DMS114 treated with DMSO at 0.1 percent for 48 hours (cell line): ENCODE data around the gene UBR3.

Experiments
- DNase-seq: peaks from one replicate; lab custom pipeline; 2025; ENCODE audit not compliant: unreplicated experiment; lab: John Stamatoyannopoulos, UW

Gene UBR3

DNA sequence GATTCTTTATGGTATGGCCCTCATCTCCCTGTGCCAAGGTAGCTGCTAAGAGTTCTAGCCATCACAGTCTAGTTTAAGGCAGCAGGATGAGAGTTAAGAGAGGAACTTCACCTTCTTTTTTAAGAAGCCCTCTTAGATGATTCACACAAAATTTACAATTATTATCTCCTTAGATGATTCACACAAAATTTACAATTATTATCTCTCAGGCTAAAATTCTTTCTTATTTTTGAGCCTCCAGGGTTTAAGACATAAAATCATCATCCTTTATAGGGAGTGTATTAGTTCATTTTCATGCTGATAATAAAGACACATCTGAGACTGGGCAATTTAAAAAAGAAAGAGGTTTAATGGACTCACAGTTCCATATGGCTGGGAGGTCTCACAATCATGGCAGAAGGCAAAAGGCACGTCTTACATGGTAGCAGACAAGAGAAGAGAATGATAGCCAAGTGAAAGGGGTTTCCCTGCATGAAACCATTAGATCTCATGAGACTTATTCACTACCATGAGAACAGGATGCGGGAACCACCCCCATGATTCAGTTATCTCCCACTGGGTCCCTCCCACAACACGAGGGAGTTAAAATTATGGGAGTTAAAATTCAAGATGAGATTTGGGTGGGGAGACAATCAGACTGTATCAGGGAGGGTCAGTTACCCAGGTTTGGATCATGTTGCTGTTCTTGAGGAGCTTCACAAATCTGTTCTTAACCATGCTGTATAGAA, 217.7 kb downstream of the UBR3 start:
- no peak for DNase-seq

DNA sequence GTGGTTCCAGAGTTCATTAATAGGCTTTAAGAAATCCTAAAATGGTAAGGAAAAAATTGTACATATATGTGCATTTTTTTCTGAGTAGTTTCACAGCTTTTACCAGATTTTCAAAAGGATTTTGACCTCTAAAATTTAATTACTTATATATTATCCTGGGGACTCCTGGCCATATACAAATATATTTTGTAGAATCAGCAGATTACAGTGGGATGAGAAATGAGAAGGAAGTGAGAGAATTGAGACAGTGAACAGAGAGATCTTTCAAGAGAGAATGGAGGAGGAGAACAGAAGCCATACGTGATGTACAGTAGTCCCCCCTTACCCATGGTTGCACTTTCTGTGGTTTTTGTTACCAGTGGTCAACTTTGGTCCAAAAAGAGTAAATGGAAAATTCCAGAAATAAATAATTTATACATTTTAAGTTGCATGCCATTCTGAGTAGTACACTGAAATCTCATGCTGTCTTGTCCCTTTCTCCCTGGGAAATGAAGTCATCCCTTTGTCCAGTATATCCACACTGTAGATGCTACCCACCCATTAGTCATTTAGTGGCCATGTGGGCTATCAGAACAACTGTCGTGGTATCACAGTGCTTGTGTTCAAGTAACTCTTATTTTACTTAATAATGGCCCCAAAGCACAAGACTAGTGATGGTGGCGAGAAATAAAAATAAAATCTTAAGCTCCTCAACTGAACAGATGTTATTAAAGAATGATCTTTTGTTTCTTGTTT, 220.2 kb downstream of the UBR3 start:
- DNase-seq = no peak

DNA sequence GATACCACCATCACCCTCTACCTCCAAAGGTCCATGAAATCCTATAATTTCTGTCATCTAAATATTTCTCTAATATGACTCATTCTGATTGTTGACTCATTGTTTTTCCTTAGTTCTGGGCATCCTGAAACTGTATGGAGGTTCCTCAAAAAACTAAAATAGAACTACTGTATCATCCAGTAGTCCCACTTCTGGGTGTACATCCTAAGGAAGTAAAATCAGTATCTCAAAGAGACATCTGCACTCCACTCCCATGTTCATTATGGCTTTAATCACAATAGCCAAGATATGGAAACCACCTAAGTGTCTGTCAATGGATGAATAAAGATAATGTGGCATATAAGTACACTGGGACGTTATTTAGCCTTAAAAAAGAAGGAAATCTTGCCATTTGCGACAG, 224.9 kb downstream of the UBR3 start:
- no peak for DNase-seq

DNA sequence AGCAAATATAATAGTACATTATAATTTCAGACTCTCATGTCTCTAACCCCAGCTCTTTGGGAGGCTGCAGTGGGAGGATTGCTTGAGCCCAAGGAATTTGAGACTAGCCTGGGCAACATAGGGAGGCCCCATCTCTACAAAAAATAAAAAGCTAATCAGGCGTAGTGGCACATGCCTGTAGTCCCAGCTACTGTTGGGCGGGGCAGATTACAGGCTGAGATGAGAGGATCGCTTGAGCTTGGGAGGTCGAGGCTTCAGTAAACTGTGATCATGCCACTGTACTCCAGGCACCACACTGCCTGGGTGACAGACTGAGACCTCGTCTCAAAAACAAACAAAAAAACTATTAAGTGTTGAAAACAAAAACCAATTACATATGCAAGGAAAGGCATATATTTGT, 227.7 kb downstream of the UBR3 start:
- no peak for DNase-seq

DNA sequence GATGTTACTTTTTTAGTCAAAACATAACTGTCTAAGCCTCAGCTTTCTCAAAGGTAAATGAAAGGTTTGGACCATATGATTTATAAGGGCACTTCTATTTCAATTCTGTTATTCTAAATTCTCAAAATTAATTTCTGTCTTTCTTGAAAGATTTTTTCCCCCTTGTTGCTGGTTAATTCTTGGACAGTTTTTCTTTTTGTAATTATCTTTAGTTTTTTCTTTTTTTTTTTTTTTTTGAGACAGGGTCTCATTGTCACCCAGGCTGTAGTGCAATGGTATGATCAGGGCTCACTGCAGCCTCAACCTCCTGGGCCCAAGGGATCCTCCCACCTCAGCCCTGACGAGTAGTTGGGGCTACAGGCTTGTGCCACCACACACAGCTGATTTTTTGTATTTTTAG, 229.6 kb downstream of the UBR3 start:
- DNase-seq = no peak

DNA sequence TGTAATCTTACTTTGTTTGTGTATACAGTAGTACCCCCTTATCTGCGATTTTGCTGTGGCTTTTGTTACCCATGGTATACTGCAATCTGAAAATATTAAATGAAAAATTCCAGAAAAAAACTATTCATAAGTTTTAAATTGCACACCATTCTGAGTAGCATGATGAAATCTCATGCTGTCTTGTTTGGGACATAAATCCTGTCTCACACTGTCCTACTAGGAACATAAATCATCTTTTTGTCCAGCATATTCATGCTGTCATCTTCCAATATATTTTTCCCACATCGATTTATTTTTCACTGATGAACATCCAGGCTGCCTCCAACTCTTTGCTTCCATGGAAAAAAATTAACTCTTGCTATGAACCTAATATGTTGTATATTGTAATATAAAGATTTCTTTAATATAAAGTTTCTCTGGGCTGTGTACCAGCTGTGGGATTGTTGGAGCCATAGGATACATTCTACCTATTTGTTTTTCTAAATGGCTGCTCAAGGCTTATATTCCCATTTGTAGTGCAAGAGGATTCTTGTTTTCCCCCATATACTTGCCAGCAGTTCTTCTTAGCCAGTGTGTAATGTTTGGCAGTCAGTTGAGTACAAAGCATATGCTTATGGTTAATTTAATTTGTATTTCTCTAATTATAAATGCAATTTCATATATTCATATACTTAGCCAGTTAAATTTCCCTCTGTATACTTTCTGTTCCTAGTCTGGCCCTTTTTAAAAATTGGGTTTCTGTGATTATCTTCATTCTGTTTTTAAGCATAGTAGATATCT, 236.4 kb downstream of the UBR3 start:
- no peak for DNase-seq

DNA sequence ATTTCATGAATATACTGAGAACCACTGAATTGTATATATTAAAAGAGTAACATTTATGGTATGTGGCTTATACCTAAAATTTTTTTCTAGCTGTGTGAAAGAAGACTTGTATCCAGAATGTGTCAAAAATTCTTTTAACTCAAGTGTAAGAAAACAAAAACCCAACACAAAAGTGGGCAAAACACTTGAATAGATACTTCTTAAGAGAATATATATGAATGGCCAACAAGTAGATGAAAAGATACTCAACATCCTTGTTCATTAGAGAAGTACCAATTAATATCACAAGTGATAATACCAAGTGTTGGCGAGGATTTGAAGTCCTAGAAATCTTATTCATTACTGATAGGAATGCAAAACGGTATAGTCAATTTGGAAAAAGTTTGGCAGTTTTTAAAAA, 243.5 kb downstream of the UBR3 start:
- DNase-seq = no peak

DNA sequence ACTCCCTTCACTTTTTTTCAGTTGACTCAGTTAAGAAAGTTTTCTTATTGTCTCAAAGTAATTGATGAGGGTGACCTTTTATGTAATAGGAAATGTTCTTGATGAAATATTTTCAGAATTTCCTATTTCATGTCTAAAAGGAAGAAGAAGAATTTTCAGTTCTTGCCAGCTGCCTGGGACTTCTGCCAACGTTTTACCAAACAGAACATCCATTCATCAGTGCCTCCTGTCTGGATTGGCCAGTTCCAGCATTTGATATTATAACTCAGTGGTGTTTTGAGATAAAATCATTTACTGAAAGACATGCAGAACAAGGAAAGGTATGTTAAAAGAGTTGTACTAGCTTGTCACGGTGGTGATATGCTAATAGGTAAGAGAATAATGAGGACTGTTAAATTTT, 246.0 kb downstream of the UBR3 start:
- DNase-seq = no peak

DNA sequence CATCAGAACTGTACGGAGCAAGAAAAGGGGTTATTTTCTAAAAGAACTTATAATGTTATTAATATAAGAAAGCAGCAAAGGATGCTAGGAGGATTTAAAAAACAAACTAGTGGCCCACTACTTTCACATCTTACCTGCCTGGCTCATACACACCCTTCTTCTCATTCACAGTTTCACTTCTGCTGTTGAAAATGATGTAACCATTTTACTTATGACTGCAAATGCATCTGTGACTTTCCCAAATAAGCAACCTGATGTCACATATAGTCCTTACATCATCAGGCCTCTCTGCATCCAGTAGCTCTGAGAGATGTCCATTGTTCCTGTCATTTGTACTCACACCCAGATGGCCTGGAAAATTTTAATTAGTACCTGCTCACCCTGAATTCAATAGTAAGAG, 248.9 kb downstream of the UBR3 start:
- no peak for DNase-seq

DNA sequence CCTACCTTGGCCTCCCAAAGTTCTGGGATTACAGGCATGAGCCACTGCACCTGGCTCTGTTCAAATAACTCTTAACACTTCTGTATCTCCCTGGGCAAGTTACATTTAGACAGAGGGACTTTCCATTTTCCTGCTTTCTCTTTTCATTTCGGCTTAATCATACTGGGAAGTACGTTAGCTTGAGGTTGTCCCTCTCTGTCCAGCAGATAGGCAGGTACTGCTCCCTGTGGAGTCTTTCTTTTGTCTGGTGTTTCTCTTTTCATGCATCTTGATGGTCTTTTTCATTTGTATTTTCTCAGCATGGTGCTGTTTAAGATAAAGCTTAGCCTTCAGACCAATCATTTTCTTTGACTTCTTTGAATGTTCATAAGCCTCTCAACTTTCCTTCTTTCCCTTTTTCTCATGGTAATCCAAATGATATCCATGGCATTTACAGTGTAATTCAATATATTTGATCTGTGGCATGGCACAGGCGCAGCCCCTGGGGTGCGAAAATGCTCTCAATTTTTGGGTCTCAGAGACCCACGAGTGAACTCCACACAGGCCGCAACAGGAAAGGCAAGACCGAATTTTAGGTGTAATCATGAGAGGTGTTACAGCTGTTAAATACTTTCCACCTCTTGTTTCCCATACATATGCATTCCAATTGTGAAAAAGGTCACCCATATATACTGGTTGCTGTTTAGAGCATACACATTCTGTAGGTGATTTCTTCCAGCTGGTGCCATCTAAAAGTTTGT, 250.7 kb downstream of the UBR3 start:
- no peak for DNase-seq

DNA sequence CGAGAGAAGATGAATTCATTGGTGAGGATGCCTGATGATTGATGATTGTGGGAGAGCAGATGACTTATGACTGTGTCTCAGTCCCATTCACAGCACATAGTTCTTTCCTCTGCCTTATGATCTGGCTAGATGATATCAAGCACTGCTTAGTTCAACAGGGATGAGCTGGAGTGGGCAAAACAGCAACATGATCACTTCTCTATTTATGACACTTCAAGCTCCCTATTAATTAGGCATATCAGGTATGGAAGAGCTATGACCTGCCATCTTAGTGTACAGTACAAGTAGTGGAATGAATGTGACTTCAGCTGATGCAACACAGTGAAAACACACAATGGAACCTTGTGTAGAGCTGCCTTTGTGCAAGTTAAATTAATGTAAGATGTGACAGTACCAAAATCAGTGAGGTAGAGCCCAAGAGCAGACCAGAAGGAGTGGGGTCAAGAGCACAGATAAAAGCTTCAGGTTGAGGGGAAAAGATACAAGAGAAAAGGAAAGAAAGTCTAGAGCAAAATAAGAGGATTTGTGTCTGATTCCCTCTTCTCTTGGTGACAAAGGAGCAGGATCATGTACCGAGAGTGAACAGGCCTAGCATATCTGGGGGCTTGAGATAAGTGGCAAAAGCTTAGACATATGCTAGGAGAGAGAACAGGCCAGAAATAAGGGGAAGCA, 257.7 kb downstream of the UBR3 start:
- no peak for DNase-seq

DNA sequence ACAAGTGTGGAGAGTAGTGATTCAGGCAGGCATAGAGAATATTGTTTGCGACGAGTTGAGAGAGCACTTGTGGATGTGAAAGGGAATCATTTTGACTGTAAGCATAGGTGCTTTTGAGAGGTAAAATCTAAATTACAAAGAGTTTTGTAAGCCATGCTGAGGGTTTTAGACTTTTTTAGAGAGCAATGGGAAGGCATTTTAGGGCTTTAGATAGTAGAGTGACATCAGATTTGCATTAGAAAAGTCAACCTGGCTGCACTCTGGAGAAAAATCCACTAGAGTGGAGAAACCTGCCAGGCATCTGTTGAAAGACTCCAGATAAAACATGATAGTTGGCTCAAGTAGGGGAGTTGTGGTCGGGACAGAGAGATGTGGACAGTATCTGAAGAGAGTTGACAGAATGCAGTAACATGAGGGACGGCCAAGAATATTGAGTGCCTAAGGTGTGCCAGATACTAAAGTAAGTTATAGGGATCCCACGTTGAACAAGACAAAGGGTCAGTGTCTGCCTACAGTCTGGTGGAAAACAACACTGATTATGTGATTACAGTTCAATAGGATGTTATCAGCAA, 258.9 kb downstream of the UBR3 start:
- DNase-seq = no peak

DNA sequence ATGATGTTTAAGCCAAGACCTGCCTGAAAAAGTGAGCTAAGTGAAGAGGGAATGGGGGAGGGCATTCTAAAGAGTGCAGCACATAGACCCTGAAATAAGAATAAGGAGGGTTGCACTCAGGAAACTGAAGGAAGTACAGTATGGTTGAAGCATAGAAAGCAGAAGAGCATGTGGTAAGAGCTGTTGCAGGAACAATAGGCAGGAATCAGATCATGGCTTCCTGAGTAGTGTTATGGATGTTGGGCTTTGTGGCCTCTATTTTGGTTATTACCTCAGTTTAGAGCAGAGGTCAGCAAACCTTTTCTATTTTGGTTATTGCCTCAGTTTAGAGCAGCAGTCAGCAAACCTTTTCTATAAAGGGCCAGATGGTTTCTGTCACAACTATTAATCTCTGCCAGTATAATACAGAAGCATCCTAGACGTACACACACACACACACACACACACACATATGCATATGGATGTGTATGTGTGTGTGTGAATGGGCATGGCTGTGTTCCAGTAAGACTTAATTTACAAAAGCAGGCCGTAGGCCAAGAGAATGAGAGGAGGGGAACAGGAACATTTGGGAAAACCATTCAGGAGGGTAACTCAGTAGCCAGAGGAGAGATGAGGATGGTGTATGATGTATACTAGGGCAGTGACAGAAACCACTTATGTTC, 259.6 kb downstream of the UBR3 start:
- no peak for DNase-seq

DNA sequence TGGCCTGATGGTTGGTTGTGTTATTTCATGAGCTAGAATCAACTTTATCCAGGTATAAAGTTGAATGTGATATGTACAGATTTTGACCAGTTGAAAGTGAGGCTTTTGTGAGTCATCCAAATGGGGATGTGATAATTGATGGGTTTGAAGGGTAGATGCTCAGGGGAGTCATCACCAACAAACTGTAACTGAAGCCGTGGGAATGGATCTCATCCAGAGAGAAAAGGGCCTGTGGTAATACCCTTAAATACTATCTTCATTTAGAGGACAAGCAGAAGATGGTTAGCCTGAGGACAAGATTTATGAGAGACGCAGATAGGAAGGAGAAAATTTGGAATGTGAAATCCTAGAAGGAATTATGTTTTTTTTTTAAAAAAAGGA, 260.1 kb downstream of the UBR3 start:
- no peak for DNase-seq

DNA sequence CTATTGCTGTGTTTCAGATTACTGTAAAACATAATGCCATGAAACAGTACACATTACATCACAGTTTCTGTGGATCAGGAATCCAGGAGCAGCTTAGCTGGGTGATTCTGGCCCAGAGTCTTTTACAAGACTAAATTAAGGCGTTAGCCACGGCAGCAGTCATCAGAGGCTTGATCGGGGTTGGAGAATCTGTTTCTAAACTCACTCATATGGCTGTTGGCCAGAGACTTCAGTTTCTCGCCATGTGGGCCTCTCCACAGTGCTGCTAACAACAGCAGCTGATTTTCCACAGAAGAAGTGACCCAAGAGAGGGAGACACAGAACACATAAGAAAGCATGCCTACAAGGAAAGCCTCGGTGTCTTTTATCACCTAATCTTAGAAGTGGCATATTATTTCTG, 261.5 kb downstream of the UBR3 start:
- no peak for DNase-seq

DNA sequence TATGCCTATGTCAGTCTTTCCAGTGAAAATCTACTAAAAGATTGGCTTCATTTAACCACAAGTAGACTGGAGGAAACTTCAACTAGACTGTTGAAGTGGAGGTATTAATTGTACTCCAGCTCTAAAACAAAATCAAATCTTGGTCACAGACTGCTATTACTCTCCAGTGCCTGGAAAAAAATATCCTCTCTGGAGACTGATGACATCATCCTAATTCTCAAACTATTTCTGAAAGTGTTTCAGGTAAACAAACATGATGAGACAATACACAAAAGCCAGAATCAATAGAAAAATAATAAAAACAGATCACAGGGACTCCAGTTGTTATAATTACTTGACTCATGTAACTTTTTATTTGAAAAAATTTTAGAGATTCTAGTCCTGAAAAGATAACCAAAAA, 263.0 kb downstream of the UBR3 start:
- DNase-seq = no peak

DNA sequence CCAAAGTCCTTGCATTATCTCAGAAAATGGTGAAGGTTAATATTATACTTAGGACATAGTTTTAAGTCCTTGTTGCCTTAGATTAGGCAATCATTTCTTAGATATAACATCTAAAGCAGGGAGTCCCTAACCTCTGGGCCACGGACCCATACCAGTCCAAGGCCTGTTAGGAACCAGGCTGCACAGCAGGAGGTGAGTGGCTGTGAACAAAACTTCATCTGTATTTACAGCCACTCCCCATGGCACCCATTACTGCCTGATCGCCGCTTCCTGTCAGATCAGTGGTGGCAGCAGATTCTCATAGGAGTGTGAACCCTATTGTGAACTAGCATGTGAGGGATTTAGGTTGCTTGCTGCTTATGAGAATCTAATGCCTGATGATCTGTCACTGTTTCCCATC, 264.2 kb downstream of the UBR3 start:
- no peak for DNase-seq

DNA sequence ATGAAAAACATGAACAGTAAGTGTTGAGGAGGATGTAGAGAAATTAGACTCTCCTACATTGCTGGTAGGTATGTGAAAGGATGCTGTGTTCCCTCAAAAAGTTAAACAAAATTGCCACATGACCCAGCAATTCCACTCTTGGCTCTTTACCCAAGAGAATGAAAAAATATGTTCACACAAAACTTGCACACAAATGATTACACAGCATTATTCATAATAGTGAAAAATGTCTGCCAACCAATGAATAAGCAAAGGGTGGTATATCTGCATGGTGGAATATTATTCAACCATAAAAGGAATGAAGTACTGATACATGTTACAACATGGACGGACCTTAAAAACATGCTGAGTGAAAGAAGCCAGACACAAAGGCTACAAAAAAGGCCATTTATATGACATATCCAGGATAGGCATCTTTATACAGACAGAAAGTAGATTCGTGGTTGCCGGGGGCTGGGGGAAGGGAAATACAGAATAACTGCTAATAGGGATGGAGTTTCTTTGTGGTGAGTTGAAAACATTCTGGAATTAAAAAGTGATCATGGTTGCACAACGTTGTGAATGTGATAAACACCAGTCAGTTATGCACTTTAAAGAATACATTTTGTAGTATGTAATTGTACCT, 265.3 kb downstream of the UBR3 start:
- no peak for DNase-seq

DNA sequence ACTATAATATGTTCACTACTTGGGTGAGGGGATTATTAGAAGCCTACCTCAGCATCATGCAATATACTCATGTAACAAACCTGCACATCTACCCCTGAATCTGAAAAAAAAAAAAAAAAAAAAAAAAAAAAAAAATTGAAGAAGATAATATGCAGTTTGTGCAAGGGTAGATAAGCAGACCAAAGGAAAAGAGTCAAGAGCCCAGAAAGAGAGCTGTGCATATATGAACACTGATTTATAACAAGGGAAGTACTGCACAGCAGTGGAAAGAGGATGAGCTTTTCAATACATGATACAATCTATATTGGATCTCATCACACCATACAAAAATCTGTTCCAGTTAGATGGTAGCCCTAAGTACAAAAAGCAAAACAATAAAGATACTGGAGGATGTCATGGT, 268.1 kb downstream of the UBR3 start:
- no peak for DNase-seq
